HEK293T (cell line): ENCODE results near the gene NEMP2.

ENCODE experiments used
- L3MBTL2 ChIP-seq: fragments of 450-650 bp; conservative IDR thresholded peaks from 2 replicates; pipeline ENCODE4 v1.6.1; 2016; ENCODE audit warnings: mild to moderate bottlenecking
- SP1 ChIP-seq: fragments of 450-650 bp; IDR thresholded peaks from 2 replicates; pipeline ENCODE4 v1.6.1; 2017

- TF ChIP-seq SP1 (no peak), L3MBTL2 (no peak)
Measured at GRCh38 chr2:190571686-190572085, 37.2 kb upstream of the NEMP2 start.
